HG02588 (cell line): ENCODE results near the gene TBC1D7.

Experiments used
- ATAC-seq: cut with Tn5 transposase; IDR thresholded peaks from one replicate; pipeline ENCODE4 v1.9.1; 2021; ENCODE audit warnings: mild to moderate bottlenecking, moderate library complexity; ENCODE audit not compliant: unreplicated experiment

The TBC1D7 gene

GRCh38 chr6:13296536-13296997 is 31.8 kb downstream of the TBC1D7 start:
- no peak for ATAC-seq

GRCh38 chr6:13295576-13295975 is 32.8 kb downstream of the TBC1D7 start:
- no peak for ATAC-seq

- no peak for ATAC-seq
These were observed 33.8 kb downstream of the TBC1D7 start for GRCh38 chr6:13294499-13295069.

DNA sequence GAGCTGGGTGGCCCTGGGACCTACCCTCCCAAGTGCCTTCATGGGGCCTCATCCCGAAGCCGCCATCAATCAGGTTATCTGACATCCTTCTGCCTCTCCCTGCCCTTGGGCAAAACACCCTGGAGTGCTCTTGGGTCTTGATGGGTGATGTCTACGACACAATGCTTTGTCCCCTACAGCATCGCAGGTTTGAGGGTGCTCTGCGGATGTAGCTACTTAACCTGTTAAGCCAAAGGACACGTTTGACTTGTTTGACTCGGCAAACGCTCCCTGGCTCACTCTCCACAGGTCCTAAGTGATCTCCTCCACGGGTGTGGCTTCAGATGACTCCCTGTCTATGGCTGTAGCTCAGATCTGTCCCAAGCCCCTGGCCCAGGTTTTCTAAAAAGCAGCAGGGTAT is 35.6 kb downstream of the TBC1D7 start:
- ATAC-seq, result no peak

DNA sequence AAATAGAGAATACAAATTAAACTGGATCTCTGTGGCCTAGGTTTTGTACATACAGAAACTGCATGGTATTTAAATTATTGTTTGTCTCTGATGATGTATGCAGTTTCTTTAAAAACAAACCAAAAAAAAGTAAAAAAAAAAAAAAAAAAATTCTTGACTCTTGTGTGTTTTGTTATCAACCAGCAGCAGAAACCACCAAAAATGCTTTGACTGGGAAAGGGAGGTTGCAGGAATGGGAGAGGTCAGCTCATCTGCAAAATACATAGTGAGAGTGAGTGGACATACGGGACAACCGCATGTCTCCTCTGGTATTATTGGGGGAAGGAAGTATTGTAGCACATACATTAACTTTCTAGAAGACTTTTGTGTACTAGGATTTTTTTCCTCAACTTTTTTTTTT is 38.0 kb downstream of the TBC1D7 start:
- no peak for ATAC-seq

DNA sequence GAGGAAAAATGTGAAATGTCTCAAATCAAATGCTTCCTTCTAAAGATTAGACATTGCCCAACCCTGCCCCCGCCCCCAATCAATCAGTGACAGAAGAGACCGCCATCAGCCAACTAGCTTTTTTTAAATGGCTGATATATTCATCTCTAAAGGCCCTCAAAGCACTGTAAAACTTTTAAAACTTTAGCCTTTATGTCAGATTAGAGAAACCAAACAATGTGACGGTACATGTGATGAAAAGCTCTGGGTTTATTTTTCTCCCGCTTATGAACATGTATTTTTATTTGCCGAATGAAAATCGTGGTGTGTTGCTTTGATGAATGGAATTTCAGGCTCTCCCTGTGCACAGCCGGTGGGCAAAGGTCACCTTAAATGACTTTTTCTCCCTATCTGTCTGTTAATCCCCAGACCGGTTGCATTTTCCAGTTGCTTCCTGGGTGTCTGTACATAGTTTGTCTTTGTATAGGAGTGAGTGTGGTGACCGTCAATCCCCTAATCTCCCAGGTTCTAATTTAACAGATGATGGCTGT is 38.5 kb downstream of the TBC1D7 start:
- no peak for ATAC-seq

DNA sequence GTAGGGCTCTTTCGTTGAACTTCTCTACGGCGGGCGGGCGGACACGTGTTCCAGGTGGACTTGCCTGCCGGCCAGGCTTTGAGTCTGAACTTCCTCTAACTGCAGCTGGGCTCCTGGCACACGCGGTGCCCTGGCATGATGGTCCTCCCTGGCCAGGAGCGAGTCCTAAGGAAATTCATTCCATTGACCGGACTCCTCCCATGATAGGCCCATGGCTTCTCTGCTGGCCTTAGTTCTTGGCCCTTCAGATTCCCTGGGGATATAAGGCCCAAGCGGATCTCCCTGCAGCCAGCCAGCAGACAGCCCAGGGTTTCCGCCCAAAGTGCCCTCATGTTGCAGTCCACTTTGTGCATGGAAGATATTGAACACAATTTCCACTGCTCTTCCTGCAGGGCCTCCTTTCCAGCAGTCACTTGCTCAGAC is 39.4 kb downstream of the TBC1D7 start:
- no peak for ATAC-seq

DNA sequence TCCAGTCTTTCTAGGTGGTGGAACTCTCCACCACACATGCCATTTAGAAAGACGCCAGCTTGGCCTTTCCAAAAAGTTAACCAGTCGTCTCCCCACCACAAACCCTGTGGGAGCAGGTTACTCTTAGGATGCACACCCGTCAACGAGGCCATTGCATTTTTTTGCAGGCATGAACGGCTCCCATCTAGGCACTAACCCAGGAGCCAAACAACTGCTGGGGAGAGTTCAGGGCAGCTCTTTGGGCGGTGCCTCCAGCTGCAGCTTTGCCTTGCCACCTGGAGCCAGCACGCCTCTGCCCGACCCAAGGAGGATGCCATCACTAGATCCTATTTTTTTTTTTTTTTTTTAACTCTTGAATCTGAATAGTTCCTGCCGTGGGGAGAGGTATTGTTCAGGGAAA is 39.9 kb downstream of the TBC1D7 start:
- ATAC-seq, result no peak

GRCh38 chr6:13287104-13287503 is 41.2 kb downstream of the TBC1D7 start:
- no peak for ATAC-seq

GRCh38 chr6:13286181-13286580 is 42.2 kb downstream of the TBC1D7 start:
- peak; percentile 46 for ATAC-seq

- ATAC-seq, result no peak
These were observed 42.6 kb downstream of the TBC1D7 start for GRCh38 chr6:13285705-13286104.

DNA sequence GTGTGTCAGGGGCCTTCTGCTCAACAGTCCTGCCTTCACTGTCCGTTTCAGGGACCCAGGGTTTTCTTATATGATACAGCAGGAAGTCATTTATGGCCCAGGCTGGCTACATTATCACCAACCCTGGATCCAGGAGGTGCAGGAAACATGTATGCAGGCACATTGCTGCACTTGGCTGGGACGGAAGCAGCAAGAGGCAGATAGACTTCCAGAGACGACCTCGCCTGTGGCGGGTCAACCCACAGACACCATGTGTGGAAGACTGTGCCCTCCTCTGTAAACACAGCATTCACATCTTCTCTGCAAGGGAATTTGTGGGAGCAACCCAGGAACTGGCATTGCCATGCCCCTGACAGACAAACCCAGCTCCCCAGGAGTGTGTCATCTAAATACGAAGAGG is 43.7 kb downstream of the TBC1D7 start:
- no peak for ATAC-seq

- no peak for ATAC-seq
These were observed 45.0 kb downstream of the TBC1D7 start for GRCh38 chr6:13283331-13283730.

GRCh38 chr6:13282393-13283069 is 45.8 kb downstream of the TBC1D7 start:
- no peak for ATAC-seq

DNA sequence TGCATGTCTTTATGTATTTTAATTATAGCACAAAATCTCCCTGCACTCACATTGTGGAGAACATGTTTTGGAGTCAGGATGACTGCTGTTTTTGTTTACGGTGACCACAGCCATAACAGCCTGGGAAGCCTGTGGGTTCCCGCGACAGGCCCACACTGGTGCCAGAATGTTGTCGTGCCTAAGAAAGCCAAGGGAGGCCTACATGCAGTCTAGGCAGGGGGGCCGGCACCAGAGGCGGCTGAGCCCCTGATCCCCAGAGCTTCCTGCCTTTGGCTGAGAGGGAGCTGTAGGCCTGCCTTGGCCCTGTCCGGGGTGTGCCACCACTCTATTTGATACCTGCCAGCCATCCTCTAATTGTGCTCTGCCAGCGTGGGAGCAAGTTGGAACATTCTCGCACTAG is 46.7 kb downstream of the TBC1D7 start:
- no peak for ATAC-seq

DNA sequence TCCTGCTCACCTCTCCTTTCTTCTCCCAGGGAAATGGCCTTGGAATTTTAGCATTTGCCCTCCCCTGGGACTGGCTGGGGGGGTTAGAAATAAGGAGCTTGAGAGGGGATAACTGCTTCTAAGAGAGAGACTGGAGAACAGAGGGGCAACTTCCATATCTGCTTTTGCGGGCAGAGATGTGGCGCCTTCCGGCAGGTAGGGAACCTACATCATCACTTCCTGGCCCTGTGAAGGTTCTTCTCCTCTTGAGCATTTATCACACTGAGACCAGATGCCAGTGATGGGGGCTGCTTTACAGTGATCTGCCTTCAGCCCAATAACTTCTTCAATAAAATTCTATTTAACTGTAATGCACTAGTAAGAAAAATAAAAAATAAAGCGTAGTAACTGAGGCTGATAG is 48.1 kb downstream of the TBC1D7 start:
- ATAC-seq, result no peak

- no peak for ATAC-seq
These were observed 49.3 kb downstream of the TBC1D7 start for GRCh38 chr6:13278991-13279390.

DNA sequence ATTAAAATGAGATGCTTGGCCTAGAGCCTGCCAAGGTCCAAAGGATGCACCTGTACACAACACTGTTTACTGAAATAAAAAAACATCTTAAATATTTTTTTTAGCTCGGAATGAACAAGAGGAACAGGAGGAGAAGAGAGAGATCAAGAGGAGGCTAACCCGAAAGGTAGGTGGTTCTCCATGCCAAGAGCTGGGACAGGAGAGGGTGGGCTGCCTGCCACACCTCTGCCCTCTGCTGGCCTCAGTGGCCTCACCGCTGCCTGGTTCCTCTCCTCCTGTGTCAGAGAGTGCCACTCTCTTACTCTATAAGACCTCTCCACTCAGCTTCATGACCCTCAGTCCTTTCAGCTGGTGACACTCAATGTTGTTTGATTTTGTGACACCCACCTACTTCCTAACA is 50.2 kb downstream of the TBC1D7 start:
- no peak for ATAC-seq

- ATAC-seq, result no peak
These were observed 51.1 kb downstream of the TBC1D7 start for GRCh38 chr6:13277231-13277630.

DNA sequence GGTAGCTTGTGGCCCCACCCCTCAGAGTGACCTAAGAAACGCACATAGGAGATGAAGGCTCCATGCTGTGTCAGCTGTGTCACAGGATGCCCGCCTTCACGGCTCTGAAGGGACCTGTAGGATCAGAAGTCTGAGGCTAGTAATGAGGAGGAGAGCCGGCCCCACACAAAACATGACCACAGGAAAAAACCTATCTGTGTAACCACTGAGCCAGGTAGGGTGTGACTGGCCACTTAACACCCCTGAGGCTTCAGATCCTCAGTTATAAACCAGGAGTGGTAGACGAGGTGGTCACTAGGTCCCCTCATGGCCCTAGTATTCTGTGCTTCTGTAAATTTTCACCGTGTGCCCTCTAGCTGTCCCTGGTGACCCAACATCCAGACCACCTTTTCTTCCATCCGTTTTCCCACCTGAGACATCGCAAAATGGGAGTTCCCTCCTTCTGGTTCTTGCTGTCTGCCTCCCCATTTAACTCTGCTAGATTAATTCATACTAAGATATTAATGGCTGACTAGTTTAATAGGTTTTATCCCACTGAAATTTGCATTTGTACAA is 52.8 kb downstream of the TBC1D7 start:
- no peak for ATAC-seq

- ATAC-seq, result no peak
These were observed 53.5 kb downstream of the TBC1D7 start for GRCh38 chr6:13274707-13275434.
